HuH-7 (cell line): ENCODE results near the gene PIP4K2A.

ENCODE experiments used
- DNase-seq: peaks from one replicate; pipeline ENCODE4 v3.0.0; 2011; ENCODE audit warnings: low spot score

PIP4K2A gene

DNA sequence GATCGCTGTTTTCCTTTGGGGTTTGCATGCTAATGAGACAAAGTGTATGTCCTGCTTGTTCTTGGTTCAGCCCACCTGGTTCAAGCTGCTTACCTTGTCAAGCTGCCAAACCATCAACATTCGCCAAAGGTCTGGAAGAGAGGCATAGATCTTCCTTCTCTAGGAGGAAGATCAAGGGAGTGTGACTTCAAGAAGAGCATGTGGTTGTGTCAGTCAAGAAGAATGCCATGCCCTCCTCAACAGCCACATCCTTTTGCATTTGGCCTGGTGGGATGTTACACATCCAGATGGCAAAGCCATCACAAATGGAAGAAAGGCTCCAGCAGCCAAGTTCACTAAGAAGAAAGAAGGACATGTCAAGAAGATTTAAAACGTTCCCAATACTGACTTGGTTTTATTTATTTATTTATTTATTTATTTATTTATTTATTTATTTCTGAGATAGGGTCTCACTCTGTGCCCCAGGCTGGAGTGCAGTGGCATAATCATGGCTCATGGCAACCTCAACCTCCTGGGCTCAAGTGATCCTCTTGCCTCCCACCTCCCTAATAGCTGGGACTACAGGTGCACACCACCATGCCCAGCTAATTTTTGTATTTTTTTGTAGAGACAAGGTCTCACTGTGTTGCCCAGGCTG lies 5.1 kb upstream of the PIP4K2A start:
- no peak for DNase-seq

- DNase-seq = peak; percentile 59
Observed at GRCh38 chr10:22718659-22719058, 4.3 kb upstream of the PIP4K2A start.

- DNase-seq = no peak
Observed at GRCh38 chr10:22717728-22718127, 3.4 kb upstream of the PIP4K2A start.

GRCh38 chr10:22716943-22717342 lies 2.6 kb upstream of the PIP4K2A start:
- DNase-seq = no peak

DNA sequence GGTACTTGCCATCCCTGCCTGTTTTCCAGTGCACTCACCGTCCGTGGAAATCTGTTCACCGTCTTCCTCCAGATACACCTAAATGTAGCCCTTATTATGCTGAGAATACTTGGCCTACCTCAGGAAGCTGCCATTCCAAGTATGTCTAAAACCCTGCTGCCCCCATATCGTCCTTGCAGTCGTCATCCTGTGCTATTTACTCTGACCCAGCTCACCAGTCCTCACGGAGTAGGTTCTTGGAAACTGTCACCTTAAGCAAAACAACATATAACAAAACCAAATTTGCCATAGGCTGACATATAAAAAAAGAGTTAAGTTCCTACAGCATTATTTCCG lies 880 bp upstream of the PIP4K2A start:
- no peak for DNase-seq

DNA sequence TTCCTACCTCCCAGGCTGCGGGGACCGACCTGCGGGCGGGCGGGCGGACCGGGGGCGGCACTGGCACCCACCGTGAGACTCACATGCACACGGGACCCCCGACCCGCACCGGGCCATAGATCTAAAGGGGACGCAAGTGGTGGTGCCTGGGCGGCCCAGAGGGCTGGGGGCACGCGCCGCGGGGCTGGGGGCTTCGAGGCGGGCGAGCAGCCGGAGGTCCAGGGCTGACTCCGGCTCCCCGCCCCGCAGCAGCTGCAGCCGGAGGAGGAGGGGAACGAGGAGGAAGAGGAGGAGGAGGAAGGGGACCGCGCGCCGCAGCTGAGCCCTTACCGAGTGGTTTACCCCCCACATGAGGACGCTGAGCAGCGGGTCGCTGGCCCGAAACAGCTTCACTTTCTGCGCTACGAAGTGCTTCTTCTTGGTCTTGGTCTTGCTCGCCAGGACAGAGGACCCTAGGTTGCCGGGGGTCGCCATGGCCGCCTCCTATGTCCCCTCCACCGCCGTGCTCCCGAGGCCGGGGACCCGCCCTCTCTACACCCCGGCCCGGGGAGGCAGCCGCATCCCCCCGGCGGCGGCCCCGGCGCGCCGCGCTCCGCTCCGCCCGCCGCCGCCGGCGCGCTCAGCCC lies 412 bp downstream of the PIP4K2A start:
- peak; percentile 55 for DNase-seq

DNA sequence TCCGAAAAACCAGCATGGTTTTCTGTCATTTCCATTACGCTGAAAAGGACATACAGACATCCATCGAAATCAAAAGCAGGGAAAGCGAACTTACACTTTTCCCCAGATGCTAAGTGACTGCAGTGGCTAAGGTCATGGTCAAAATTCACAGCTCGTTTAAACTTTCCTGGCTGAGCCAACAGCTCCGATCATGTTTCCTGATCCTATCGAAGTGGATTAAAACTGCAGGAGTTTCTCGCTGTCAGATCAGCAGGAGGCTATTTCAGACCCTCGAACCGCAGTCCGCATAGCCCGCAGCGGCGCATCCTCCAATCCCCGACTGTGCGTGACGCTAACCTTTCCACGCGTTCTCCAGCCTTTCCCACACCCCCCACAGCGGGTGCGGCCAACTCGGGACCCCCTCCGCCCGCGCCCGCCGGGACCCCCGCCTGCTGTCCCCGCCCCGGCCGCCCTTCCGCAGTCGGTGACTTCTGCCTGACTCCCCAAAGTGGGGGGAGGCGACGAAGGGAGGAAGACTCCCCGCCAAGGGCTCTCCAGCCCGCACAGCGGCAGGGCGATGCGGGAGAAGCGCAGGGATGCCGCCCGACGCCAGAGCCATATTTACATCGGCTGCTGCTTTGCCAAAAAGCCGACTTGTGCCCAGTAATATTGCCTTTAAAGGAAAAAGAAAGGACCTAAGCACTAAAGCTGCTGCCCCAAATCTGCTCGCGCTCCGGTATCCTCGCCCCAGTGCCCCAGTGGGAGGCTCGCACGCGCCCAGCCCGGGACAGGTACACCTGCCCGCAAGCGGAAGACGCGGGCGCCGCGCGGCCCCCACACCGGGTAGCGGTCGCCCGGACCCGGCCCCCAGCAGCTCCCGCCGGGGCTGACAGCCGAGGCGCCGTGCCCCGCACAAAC lies 1.2 kb downstream of the PIP4K2A start:
- peak; percentile 43 for DNase-seq

DNA sequence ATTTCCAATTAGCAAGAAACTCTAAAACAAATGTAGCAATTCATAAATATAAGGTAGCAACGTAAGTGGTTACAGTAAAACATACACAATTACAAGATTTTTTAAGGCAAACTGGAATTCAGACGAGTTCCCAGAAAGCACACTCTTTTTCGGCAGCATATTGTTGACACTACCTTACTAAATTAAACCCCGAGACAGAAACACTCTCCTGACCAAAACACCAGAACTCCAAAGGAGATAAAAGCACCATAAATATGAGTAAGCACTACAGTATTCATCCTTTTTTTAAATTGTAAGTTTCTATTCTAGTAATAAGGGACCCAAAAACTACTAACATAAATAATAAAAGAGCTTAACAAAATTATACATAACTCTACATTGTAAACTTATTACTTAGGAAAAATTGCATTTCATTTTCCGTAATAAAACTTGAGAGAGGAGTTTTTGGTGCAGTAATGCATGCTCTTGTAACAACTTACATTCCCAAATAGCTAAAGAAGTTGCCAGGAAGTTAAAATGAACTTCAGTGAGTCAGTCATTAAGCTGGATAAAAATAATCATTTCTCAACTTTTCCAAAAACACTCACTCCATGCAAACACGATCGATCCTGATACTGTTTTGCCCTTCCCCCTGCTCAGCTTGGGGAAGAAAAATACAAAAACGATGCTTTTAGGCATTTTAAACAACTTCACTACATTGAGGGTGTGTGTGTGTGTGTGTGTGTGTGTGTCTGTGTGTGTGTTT lies 2.0 kb downstream of the PIP4K2A start:
- no peak for DNase-seq

- no peak for DNase-seq
Observed at GRCh38 chr10:22711373-22711772, 3.0 kb downstream of the PIP4K2A start.

DNA sequence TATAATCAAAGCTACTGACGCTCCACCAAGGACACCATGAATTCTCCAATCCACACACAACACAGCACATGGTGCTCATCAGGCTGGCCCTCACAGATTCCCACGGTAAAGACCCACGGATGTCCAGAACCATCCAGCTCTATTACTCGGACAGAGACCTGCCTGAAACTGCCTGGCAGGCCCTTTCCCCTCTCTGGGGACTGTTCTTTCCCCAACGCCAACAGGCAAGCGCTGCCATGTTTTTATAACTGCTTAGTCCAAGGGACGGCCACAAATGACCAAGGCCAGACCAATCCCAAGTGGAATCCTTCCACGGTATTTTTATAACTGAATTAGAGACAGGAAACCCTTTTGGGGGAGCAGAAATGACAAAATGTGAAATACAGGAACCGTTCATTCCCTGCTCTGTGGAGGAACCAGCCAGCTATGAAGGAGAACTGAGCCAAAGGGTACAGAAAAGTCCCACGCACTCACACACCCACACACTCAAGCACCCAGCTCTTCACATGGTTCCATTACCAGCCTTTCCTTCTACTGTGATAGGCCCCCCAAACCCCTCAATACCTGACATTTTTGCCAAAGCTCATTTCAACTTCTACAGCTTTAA lies 4.1 kb downstream of the PIP4K2A start:
- DNase-seq = no peak

DNA sequence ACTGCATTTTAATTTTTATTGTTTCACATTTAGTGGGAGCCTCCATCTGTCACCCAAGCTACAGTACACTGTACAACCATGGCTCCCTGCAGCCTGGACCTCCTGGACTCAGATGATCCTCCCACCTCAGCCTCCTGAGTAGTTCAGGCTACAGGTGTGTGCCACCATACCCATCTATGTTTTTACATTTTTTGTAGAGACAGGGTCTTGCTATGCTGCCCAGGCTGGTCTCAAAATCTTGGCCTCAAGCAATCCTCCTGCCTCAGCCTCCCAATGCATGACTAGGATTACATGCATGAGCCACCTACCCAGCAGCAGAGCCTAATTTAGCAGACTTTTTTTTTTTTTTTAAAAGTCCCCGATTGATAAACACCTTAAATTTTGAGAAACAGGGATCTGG lies 5.6 kb downstream of the PIP4K2A start:
- no peak for DNase-seq

- DNase-seq = no peak
Observed at GRCh38 chr10:22705527-22705926, 8.9 kb downstream of the PIP4K2A start.

DNA sequence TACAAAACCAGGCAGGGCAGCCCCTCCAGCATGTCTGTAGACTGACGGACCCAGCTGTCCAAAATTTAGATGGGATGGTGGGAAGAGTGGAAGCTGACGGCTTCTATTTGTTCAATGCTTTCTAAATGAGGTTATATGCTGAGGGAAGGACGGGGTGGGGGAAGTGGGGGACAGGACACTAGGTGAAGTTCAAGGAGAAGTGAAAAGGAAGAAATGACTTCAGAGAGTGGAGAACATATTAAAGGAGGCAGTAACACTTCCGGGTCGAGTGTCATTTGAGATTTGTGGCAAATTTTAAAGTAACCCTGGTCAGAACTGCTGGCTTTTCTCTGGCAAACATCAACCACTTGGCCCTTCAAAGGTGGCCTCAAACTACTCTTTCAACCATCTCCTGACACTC lies 9.4 kb downstream of the PIP4K2A start:
- no peak for DNase-seq

DNA sequence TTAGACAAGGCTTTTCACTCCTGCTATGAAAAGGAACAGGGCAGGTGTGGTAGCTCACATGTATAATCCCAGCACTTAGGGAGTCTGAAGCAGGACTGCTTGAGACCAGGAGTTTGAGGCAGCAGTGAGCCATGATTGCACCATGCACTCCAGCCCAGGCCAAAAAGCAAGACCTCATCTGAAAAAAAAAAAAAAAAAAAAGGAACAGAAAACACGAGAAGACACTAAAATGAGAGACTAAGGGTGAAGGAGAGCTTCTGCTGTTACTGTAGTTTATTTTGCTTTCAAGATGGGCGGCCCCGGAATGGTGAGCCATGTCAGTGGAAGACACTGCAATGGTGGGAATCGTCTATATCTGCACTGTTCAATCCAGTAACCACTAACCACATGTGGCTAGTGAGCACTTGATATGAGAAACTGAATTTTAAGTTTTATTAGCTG lies 9.9 kb downstream of the PIP4K2A start:
- DNase-seq = no peak

DNA sequence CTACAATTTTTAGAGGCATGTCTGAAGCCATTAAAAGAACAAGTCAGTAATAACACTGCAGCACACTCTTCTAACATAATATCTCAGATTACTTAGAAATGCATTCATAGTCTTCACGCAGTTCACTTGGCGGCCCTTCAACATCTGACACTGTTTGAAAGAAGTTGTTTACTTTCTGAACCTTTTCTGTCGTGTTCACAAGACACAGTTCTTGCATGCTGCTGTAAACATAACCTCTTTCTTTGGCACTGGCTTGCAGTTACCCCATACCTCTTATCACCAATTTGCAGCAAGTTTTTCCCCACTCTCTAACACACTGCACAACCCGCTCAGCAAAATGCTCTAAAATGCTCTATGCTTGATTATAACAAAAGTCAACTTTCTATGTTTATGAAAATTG lies 12.0 kb downstream of the PIP4K2A start:
- no peak for DNase-seq

- DNase-seq = no peak
Observed at GRCh38 chr10:22701132-22701826, 13.1 kb downstream of the PIP4K2A start.

- DNase-seq = no peak
Observed at GRCh38 chr10:22700489-22700888, 13.9 kb downstream of the PIP4K2A start.

DNA sequence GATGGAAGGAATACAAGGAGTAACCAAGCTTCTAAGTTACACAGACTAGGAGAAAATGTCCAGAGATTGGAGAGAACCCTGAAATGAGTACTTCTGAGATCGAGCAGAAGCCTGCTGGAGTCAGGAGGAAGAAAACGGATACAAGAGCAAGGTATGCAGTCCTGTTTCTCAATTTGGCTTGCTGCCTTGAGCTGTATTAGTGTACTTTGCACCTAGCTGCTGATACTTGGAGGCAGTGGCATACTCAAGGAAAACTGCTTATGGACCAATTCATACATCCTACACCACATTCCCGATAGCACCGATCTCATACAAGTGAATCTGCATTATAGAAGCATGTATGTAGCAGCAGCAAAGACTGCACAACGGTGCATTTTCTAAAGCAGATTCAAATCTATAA lies 14.4 kb downstream of the PIP4K2A start:
- DNase-seq = no peak

- DNase-seq = no peak
Observed at GRCh38 chr10:22698941-22699440, 15.4 kb downstream of the PIP4K2A start.

DNA sequence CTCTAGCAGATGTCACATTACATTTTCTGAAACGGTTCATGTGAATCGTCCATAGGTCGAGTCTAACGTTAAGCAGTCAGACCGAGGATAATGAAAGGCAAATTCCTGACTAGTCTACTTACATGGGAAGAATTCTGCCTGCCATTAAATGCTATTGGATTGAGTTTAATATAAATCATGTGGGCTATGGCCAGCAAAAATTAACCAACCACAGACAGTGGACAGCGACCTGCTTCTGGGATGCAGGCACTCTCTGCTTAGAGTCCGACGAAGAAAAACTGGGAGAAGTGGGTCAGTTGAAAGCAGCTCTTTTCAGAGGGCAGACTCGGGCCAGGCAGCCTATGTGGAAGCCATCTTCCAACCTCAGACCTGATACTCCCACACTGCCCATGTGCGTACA lies 16.6 kb downstream of the PIP4K2A start:
- DNase-seq = no peak

DNA sequence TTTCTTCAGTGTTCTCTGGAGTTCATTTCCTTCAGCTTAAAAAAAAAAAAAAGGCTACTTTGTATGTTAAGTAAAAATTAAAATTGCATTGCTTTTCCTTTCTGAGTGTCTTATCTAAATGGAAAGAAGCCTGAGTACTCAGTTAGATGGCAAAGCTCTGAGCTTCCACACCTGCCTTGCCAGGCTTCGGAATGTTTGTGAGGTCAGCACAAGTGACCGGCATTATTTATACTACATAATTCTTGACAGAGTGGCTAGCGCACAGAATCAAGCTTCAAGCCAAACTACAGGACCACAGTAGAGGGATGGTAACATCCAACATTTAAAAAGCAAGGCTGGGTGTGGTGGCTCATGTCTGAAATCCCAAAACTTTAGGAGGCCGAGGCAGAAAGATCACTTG lies 17.3 kb downstream of the PIP4K2A start:
- no peak for DNase-seq
